HG03342 (cell line): ENCODE data around the gene CDO1.
"Not testable (repeated sequence)": the region's sequence is repeated elsewhere in the genome, so short reads cannot be mapped to it uniquely, and the experiment has no call there.

Source experiments
- ATAC-seq: cut with Tn5 transposase; IDR thresholded peaks from one replicate; pipeline ENCODE4 v1.9.1; 2021; ENCODE audit warnings: mild to moderate bottlenecking, moderate library complexity; ENCODE audit not compliant: unreplicated experiment

CDO1 gene

GRCh38 chr5:115831163-115831768 lies 14.8 kb upstream of the CDO1 start:
- peak; percentile 91 for ATAC-seq

- no peak for ATAC-seq
Observed at GRCh38 chr5:115829913-115830312, 13.5 kb upstream of the CDO1 start.

- no peak for ATAC-seq
Observed at GRCh38 chr5:115825948-115826347, 9.5 kb upstream of the CDO1 start.

GRCh38 chr5:115824983-115825382 lies 8.5 kb upstream of the CDO1 start:
- not testable (repeated sequence) for ATAC-seq

- ATAC-seq = no peak
Observed at GRCh38 chr5:115820846-115821245, 4.4 kb upstream of the CDO1 start.

GRCh38 chr5:115818821-115819220 lies 2.4 kb upstream of the CDO1 start:
- ATAC-seq = no peak

GRCh38 chr5:115817386-115817785 lies 927 bp upstream of the CDO1 start:
- no peak for ATAC-seq

- no peak for ATAC-seq
Observed at GRCh38 chr5:115815693-115816225, 700 bp downstream of the CDO1 start.

GRCh38 chr5:115815006-115815692 lies 1.3 kb downstream of the CDO1 start:
- ATAC-seq = no peak

- ATAC-seq = no peak
Observed at GRCh38 chr5:115813719-115814118, 2.7 kb downstream of the CDO1 start.

- no peak for ATAC-seq
Observed at GRCh38 chr5:115812372-115812771, 4.1 kb downstream of the CDO1 start.

- ATAC-seq = no peak
Observed at GRCh38 chr5:115811406-115811805, 5.1 kb downstream of the CDO1 start.

- no peak for ATAC-seq
Observed at GRCh38 chr5:115810761-115811160, 5.7 kb downstream of the CDO1 start.

GRCh38 chr5:115809946-115810345 lies 6.5 kb downstream of the CDO1 start:
- no peak for ATAC-seq

- ATAC-seq = not testable (repeated sequence)
Observed at GRCh38 chr5:115808066-115808465, 8.4 kb downstream of the CDO1 start.

GRCh38 chr5:115807654-115808052 lies 8.8 kb downstream of the CDO1 start:
- ATAC-seq = no peak

GRCh38 chr5:115806986-115807653 lies 9.3 kb downstream of the CDO1 start:
- ATAC-seq = no peak

GRCh38 chr5:115801984-115802383 lies 14.5 kb downstream of the CDO1 start:
- ATAC-seq = no peak

- no peak for ATAC-seq
Observed at GRCh38 chr5:115801152-115801551, 15.3 kb downstream of the CDO1 start.

- ATAC-seq = no peak
Observed at GRCh38 chr5:115800108-115800507, 16.4 kb downstream of the CDO1 start.

GRCh38 chr5:115798252-115798651 lies 18.2 kb downstream of the CDO1 start:
- ATAC-seq = no peak

- no peak for ATAC-seq
Observed at GRCh38 chr5:115796656-115797055, 19.8 kb downstream of the CDO1 start.
